BLaER1 treated with 17β-estradiol and CSF1 and Interleukin-3, amounts not matched to agents 10 nM and 100 nM (cell line): ENCODE results near the gene ZNF605.
A peak's percentile ranks its signal among the peaks of the same experiment; 100 is the strongest.
"Not testable (repeated sequence)": the region's sequence is repeated elsewhere in the genome, so short reads cannot be mapped to it uniquely, and the experiment has no call there.

ENCODE experiments used
- H3K27ac ChIP-seq, 11 experiments: shearing (Covaris generic); formaldehyde crosslinking; 2 replicates each; pipeline ENCODE4 v1.8.1; 2022
- H3K27me3 ChIP-seq, 11 experiments: shearing (Covaris generic); formaldehyde crosslinking; 2 replicates each; pipeline ENCODE4 v1.8.1; 2022
- H3K36me3 ChIP-seq, 11 experiments: shearing (Covaris generic); formaldehyde crosslinking; 2 replicates each; pipeline ENCODE4 v1.8.1; 2022
- H3K4me1 ChIP-seq, 10 experiments: shearing (Covaris generic); formaldehyde crosslinking; 2 replicates each; pipeline ENCODE4 v1.8.1; 2022
- H3K4me2 ChIP-seq, 11 experiments: shearing (Covaris generic); formaldehyde crosslinking; 2 replicates each; pipeline ENCODE4 v1.8.1; 2022
- H3K4me3 ChIP-seq, 10 experiments: shearing (Covaris generic); formaldehyde crosslinking; 2 replicates each; pipeline ENCODE4 v1.8.1; 2022
- H3K9ac ChIP-seq, 11 experiments: shearing (Covaris generic); formaldehyde crosslinking; 2 replicates each; pipeline ENCODE4 v1.8.1; 2022
- H3K9me3 ChIP-seq, 11 experiments: shearing (Covaris generic); formaldehyde crosslinking; replicated peaks in 1 of 11; 2 replicates each; pipeline ENCODE4 v1.8.1; 2022
- H4K20me1 ChIP-seq, 11 experiments: shearing (Covaris generic); formaldehyde crosslinking; 2 replicates each; pipeline ENCODE4 v1.8.1; 2022
- Cebpa-rat ChIP-seq, 11 experiments: shearing (Covaris generic); IDR thresholded peaks; 2 replicates each; pipeline ENCODE4 v1.8.1; 2022

The ZNF605 gene

GRCh38 chr12:132940071-132940719 is 15.9 kb downstream of the ZNF605 start:
- Histone ChIP-seq H3K9ac (no peak overlapping the region), H3K9me3 (peaks cover 90 to 100% (median 95%) of the 10 kb centered on the region in 11 experiments), H4K20me1 (no peaks in the 10 kb centered on the region), H3K4me1 (no peaks in the 10 kb centered on the region), H3K27ac (no peak overlapping the region), H3K27me3 (no peaks in the 10 kb centered on the region), H3K36me3 (peaks cover 57 to 80% (median 63%) of the 10 kb centered on the region in 11 experiments), H3K4me3 (peak overlapping the region in 2 of 10 experiments; percentile 21 to 41; a peak in 4 of 20 replicates), H3K4me2 (no peak overlapping the region)
- no peak for TF ChIP-seq Cebpa-rat (IDR thresholded peaks at IDR 0.05)

DNA sequence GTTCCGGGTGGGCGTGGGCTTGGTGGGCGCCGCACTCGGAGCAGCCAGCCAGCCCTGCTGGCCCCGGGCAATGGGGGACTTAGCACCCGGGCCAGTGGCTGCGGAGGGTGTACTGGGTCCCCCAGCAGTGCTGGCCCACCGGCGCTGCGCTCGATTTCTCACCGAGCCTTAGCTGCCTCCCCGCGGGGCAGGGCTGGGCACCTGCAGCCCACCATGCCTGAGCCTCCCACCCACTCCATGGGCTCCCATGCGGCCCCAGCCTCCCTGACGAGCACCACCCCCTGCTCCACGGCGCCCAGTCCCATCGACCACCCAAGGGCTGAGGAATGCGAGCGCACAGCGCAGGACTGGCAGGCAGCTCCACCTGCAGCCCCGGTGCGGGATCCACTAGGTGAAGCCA is 17.3 kb downstream of the ZNF605 start:
- not testable (repeated sequence) for H3K4me2 ChIP-seq, H3K4me3 ChIP-seq, H3K27ac ChIP-seq, H4K20me1 ChIP-seq, H3K27me3 ChIP-seq, H3K4me1 ChIP-seq, H3K9ac ChIP-seq
- Histone ChIP-seq H3K9me3 (peaks cover 90 to 100% (median 95%) of the 10 kb centered on the region in 11 experiments), H3K36me3 (peaks cover 57 to 80% (median 60%) of the 10 kb centered on the region in 11 experiments)

DNA sequence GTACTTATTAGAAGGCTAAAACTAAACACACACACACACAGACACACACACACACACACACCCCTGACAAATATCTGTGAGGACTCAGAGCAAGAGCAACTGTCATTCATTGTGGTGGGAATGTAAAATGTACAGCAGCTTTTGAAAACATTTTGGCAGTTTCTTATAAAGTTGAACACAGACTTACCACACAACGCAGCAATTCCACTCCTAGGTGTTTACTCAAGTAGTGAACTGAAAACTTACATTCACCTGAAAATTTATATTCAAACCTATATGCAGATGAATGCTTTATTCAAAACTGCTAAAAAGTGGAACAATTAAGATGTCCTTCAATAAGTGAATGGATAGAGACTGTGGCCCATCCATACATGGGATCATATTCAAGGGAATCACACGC is 18.6 kb downstream of the ZNF605 start:
- Histone ChIP-seq H3K9ac (no peak overlapping the region), H3K27me3 (no peaks in the 10 kb centered on the region), H3K4me2 (no peak overlapping the region), H3K4me3 (no peak overlapping the region), H3K4me1 (no peaks in the 10 kb centered on the region), H3K27ac (no peak overlapping the region), H3K36me3 (peaks cover 57 to 80% (median 60%) of the 10 kb centered on the region in 11 experiments), H3K9me3 (peaks cover 90 to 100% (median 95%) of the 10 kb centered on the region in 11 experiments), H4K20me1 (no peaks in the 10 kb centered on the region)
- no peak for TF ChIP-seq Cebpa-rat (IDR thresholded peaks at IDR 0.05)

GRCh38 chr12:132936921-132937320 is 19.2 kb downstream of the ZNF605 start:
- H4K20me1 ChIP-seq, H3K4me1 ChIP-seq, H3K27ac ChIP-seq, H3K27me3 ChIP-seq, H3K9ac ChIP-seq, H3K4me3 ChIP-seq, H3K4me2 ChIP-seq: not testable (repeated sequence)
- peaks cover 57 to 80% (median 60%) of the 10 kb centered on the region in 11 experiments for H3K36me3 ChIP-seq
- peaks cover 90 to 100% (median 95%) of the 10 kb centered on the region in 11 experiments for H3K9me3 ChIP-seq

DNA sequence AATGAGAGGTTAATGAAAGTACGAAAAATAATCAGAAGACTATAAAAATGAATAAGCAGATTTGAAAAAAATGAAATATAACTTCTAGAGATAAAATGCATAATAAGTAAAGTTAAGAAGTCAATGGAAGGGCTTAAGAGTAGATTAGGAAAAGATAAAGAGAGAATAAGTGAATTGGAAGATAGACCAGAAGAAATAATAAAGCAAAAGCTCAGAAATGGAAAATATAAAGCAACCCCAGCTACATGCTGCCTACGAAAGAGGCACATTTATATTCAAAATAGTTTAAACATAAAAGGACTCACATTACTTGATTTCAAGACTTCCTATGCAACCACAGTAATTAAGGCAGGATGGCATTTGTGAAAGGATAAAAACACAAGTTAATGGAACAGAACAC is 19.9 kb downstream of the ZNF605 start:
- Histone ChIP-seq H3K27ac (no peak overlapping the region), H3K9ac (no peak overlapping the region), H3K4me2 (no peak overlapping the region), H3K4me3 (no peak overlapping the region), H3K36me3 (peaks cover 57 to 80% (median 60%) of the 10 kb centered on the region in 11 experiments), H3K27me3 (no peaks in the 10 kb centered on the region), H3K4me1 (no peaks in the 10 kb centered on the region), H3K9me3 (peaks cover 90 to 100% (median 95%) of the 10 kb centered on the region in 11 experiments), H4K20me1 (no peaks in the 10 kb centered on the region)
- no peak for TF ChIP-seq Cebpa-rat (IDR thresholded peaks at IDR 0.05)

DNA sequence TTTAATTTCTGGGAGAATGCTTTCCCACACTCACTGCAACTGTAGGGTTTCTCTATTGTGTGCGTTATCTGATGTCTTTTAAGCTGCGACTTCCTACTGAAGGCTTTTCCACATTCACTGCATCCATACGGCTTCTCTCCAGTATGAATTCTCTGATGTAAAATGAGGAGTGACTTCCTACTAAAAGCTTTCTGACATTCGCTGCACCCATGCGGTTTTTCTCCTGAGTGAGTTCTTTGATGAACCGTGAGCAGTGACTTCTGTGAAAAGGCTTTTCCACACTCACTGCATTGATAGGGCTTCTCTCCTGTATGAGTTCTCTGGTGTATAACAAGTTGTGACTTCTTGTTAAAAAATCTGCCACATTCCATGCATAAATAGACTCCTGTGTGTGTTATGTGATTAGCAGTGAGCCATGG is 29.7 kb downstream of the ZNF605 start:
- Histone ChIP-seq H3K4me1 (no peaks in the 10 kb centered on the region), H3K9ac (no peak overlapping the region), H3K36me3 (peaks cover 67 to 92% (median 84%) of the 10 kb centered on the region in 11 experiments), H3K4me3 (peak overlapping the region in 9 of 10 experiments; percentile 2 to 31 (median 20); a peak in 12 of 20 replicates), H3K9me3 (peaks cover 100% of the 10 kb centered on the region in 11 experiments), H3K27me3 (no peaks in the 10 kb centered on the region), H3K27ac (no peak overlapping the region), H3K4me2 (no peak overlapping the region), H4K20me1 (no peaks in the 10 kb centered on the region)
- TF ChIP-seq Cebpa-rat (IDR thresholded peaks at IDR 0.05): no peak

- Histone ChIP-seq H3K9me3 (peaks cover 100% of the 10 kb centered on the region in 11 experiments), H3K4me2 (no peak overlapping the region), H3K36me3 (peaks cover 67 to 92% (median 84%) of the 10 kb centered on the region in 11 experiments), H3K27me3 (no peaks in the 10 kb centered on the region), H3K27ac (no peak overlapping the region), H4K20me1 (no peaks in the 10 kb centered on the region), H3K4me3 (peak overlapping the region; percentile 3 to 31 (median 20); a peak in 13 of 20 replicates), H3K9ac (no peak overlapping the region), H3K4me1 (no peaks in the 10 kb centered on the region)
- TF ChIP-seq Cebpa-rat (IDR thresholded peaks at IDR 0.05): no peak
Observed at GRCh38 chr12:132925597-132926414, 30.3 kb downstream of the ZNF605 start.

DNA sequence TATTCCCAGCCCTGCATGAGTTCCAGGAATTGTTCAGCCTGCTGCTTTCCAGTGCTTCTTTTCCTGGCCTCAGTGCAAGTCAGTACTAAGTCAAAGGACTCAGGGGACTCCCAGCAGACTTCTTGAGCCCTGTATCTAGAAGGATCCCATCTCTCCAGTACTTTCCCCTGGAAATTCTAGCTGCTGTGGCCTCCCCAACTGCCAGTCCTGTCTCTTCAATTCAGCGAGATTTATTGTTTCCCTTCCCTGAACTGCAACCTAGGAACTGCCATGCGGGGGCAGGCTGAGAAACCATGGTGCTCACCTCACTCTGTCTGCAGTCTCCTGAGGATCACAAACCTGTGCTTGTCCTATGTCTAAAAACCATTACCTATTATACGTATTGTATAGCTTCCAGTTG is 31.8 kb downstream of the ZNF605 start:
- Histone ChIP-seq H3K27ac (no peak overlapping the region), H3K4me2 (no peak overlapping the region), H4K20me1 (no peaks in the 10 kb centered on the region), H3K36me3 (peaks cover 56 to 92% (median 79%) of the 10 kb centered on the region in 11 experiments), H3K27me3 (no peaks in the 10 kb centered on the region), H3K4me1 (no peaks in the 10 kb centered on the region), H3K9me3 (peaks cover 100% of the 10 kb centered on the region in 11 experiments), H3K9ac (no peak overlapping the region), H3K4me3 (peak overlapping the region in 8 of 10 experiments; percentile 8 to 47 (median 16); a peak in 10 of 20 replicates)
- no peak for TF ChIP-seq Cebpa-rat (IDR thresholded peaks at IDR 0.05)

DNA sequence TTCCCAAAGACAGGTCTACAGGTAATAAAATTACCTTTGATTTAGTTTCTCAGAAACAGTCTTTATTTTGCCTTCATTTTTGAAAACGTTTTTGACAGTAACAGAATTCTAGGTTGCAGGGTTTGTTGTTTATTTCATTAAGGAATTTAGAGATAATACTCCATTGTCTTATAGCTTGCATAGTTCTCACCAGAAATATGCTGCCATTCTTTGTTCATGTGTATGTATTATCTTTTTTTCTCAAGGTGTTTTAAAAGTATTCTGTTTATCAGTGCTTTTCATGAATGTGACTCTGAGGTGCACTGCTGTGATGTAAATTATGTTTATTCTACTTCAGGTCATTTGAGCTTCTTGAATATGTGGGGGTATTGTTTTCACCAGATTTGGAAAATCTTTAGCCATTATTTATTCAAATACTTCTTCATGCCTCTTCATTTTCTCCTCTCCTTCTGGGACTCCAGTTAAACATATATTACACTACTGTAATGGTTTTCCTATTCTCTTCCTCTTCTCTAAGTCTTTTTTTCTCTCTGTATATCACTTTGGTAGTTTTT is 32.7 kb downstream of the ZNF605 start:
- Histone ChIP-seq H4K20me1 (no peaks in the 10 kb centered on the region), H3K4me1 (no peaks in the 10 kb centered on the region), H3K9me3 (peaks cover 100% of the 10 kb centered on the region in 11 experiments), H3K4me3 (no peak overlapping the region; a peak in 1 of 20 replicates), H3K4me2 (no peak overlapping the region), H3K27me3 (no peaks in the 10 kb centered on the region), H3K27ac (no peak overlapping the region), H3K36me3 (peaks cover 53 to 92% (median 76%) of the 10 kb centered on the region in 11 experiments), H3K9ac (no peak overlapping the region)
- TF ChIP-seq Cebpa-rat (IDR thresholded peaks at IDR 0.05): no peak
